Vagina (tissue), 2 donors: ENCODE data around the gene RPL37A.

ENCODE experiments used
- POLR2A ChIP-seq, 2 donors: fragments of 450-650 bp; IDR thresholded peaks; one replicate each; pipeline ENCODE4 v1.6.1; 2017; ENCODE audit warnings: antibody characterized with exemption in 2 of 2, mild to moderate bottlenecking in 2 of 2, moderate library complexity in 2 of 2
- TF ChIP-seq, protein P1 (sequence below), 3 experiments: fragments of 450-650 bp in 2 of 3; fragments of 200-600 bp in 1 of 3; sonication (generic) in 1 of 3; IDR thresholded peaks; one replicate each; pipeline ENCODE4 v1.5.1; 2017 to 2019; ENCODE audit warnings: antibody characterized with exemption in 3 of 3, mild to moderate bottlenecking in 2 of 3, moderate library complexity in 2 of 3

DNA sequence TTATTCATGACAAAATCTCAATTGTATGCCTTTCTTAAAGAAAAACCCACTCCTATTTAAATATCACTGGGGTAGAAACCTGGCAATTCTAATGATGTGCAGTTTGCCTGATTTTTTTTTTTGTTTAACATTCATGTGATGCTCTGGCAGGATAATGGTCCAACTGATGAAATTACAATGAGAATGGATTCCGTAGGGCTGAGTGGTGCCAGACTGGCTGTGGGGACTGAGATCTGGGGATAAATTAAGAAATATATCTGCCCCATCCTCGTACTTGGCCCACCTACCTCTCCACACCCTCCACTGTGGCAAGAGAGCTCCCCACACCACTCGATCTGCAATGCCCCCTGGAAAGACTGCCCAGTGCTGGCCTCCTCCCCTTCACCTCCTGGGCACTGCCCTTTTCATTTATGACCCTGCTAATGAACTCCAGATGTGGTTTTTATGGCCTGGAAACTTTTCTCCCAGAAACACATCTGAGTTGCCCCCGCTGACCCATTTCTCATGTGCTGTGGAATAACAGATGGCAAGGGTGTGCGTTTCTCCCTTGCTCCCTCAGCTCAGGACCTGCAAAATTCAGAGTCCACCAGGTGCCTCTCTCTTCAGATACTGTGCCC lies 33.0 kb upstream of the RPL37A start:
- TF ChIP-seq POLR2A (IDR thresholded peaks at IDR 0.05) = no peak
- TF ChIP-seq, protein P1, sequence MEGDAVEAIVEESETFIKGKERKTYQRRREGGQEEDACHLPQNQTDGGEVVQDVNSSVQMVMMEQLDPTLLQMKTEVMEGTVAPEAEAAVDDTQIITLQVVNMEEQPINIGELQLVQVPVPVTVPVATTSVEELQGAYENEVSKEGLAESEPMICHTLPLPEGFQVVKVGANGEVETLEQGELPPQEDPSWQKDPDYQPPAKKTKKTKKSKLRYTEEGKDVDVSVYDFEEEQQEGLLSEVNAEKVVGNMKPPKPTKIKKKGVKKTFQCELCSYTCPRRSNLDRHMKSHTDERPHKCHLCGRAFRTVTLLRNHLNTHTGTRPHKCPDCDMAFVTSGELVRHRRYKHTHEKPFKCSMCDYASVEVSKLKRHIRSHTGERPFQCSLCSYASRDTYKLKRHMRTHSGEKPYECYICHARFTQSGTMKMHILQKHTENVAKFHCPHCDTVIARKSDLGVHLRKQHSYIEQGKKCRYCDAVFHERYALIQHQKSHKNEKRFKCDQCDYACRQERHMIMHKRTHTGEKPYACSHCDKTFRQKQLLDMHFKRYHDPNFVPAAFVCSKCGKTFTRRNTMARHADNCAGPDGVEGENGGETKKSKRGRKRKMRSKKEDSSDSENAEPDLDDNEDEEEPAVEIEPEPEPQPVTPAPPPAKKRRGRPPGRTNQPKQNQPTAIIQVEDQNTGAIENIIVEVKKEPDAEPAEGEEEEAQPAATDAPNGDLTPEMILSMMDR (IDR thresholded peaks at IDR 0.05) = no peak
